ENCODE measurements around the gene TFDP1.

- TF ChIP-seq CTCF (IDR thresholded peaks at IDR 0.05) (no peak), POLR2A (IDR thresholded peaks at IDR 0.05) (no peak), POLR2AphosphoS5 (IDR thresholded peaks at IDR 0.05) (no peak)
Measured at GRCh38 chr13:113632706-113633484, 48.3 kb downstream of the TFDP1 start.

All from gastroesophageal sphincter (tissue), 3 donors.